ENCODE data around the gene SYNGR2.

The SYNGR2 gene

DNA sequence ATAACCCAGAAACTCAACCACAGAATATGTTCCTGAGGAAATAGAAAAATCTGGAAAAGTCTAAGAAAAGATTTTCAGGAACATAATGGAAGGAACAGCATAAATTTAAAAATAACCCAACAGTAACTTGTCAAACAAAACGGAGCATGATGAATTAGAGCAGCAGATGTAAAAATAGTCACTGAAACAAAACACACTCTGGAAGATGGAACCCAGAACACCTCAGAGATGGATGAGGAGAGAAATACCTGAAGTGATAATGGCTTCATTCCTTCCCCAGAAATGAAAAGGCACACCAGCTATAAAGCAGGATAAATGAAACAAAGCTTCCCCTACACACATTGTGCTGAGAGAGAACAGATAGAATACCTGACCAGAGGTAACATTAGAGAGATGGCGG is 12.1 kb downstream of the SYNGR2 start:
- TF ChIP-seq FOXP2 (optimal IDR thresholded peaks at IDR 0.05; ENCODE audit: borderline replicate concordance, extremely low read depth, extremely low read length, insufficient read depth) (no peak), POLR2AphosphoS5 (IDR thresholded peaks at IDR 0.05; ENCODE audit: low read depth, low read length) (no peak), SIN3A (IDR thresholded peaks at IDR 0.05; ENCODE audit: borderline replicate concordance, insufficient read depth, low read length) (no peak)
- TF ChIP-seq, protein P1, sequence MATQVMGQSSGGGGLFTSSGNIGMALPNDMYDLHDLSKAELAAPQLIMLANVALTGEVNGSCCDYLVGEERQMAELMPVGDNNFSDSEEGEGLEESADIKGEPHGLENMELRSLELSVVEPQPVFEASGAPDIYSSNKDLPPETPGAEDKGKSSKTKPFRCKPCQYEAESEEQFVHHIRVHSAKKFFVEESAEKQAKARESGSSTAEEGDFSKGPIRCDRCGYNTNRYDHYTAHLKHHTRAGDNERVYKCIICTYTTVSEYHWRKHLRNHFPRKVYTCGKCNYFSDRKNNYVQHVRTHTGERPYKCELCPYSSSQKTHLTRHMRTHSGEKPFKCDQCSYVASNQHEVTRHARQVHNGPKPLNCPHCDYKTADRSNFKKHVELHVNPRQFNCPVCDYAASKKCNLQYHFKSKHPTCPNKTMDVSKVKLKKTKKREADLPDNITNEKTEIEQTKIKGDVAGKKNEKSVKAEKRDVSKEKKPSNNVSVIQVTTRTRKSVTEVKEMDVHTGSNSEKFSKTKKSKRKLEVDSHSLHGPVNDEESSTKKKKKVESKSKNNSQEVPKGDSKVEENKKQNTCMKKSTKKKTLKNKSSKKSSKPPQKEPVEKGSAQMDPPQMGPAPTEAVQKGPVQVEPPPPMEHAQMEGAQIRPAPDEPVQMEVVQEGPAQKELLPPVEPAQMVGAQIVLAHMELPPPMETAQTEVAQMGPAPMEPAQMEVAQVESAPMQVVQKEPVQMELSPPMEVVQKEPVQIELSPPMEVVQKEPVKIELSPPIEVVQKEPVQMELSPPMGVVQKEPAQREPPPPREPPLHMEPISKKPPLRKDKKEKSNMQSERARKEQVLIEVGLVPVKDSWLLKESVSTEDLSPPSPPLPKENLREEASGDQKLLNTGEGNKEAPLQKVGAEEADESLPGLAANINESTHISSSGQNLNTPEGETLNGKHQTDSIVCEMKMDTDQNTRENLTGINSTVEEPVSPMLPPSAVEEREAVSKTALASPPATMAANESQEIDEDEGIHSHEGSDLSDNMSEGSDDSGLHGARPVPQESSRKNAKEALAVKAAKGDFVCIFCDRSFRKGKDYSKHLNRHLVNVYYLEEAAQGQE (IDR thresholded peaks at IDR 0.05; ENCODE audit: insufficient read depth in 1 of 2, low read depth in 2 of 2, low read length in 2 of 2) = no peak

DNA sequence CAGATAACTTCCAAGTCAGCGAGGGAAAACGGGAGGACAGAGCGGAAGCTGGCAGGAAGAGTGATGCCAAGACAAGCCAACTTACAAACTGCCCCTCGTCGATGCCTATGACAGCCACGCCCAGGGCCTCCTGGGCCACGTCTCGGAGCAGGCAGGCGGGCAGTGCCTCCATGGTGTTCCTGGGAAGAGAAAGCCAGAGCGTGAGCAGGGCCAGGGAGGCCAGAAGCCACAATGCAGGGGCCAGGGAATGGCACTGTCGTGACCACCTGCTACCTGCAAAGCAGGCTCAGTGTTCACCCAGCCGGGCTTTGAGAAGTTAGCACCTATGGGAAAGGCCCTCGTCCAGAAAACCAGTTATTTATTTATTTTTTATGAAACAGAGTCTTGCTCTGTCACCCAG is 14.1 kb downstream of the SYNGR2 start:
- TF ChIP-seq TAF1 (IDR thresholded peaks at IDR 0.05; ENCODE audit: borderline replicate concordance, insufficient read depth, low read length) = no peak
- no peak for TF ChIP-seq FOXP2 (optimal IDR thresholded peaks at IDR 0.05; ENCODE audit: borderline replicate concordance, extremely low read depth, extremely low read length, insufficient read depth)
- TF ChIP-seq SIN3A (IDR thresholded peaks at IDR 0.05; ENCODE audit: borderline replicate concordance, insufficient read depth, low read length) = no peak
- TF ChIP-seq, protein P1 (IDR thresholded peaks at IDR 0.05; ENCODE audit: insufficient read depth in 1 of 2, low read depth in 2 of 2, low read length in 2 of 2) = no peak
- no peak for TF ChIP-seq POLR2AphosphoS5 (IDR thresholded peaks at IDR 0.05; ENCODE audit: low read depth, low read length)

DNA sequence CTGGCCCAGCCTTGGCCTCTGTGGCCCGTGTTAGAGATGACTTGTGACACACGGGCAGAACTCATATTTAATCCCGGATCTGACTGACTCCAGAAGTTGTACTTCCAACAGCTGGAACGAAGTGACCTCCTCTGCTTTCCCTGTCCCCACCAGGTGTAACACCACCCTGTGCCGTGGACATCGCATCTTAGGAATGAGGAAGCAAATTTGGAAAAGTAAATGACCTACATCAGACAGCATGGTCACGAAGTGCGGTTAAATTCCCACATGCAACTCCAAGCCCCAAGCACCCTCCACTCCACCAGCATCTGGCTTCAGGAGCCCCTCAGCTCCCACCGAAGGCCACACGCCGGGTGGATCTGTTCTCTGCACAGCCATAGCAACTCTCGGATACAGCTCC is 15.5 kb downstream of the SYNGR2 start:
- TF ChIP-seq TAF1 (IDR thresholded peaks at IDR 0.05; ENCODE audit: borderline replicate concordance, insufficient read depth, low read length) (no peak), POLR2AphosphoS5 (IDR thresholded peaks at IDR 0.05; ENCODE audit: low read depth, low read length) (no peak), FOXP2 (optimal IDR thresholded peaks at IDR 0.05; ENCODE audit: borderline replicate concordance, extremely low read depth, extremely low read length, insufficient read depth) (no peak), SIN3A (IDR thresholded peaks at IDR 0.05; ENCODE audit: borderline replicate concordance, insufficient read depth, low read length) (no peak)
- TF ChIP-seq, protein P1 (IDR thresholded peaks at IDR 0.05; ENCODE audit: insufficient read depth in 1 of 2, low read depth in 2 of 2, low read length in 2 of 2) = no peak

DNA sequence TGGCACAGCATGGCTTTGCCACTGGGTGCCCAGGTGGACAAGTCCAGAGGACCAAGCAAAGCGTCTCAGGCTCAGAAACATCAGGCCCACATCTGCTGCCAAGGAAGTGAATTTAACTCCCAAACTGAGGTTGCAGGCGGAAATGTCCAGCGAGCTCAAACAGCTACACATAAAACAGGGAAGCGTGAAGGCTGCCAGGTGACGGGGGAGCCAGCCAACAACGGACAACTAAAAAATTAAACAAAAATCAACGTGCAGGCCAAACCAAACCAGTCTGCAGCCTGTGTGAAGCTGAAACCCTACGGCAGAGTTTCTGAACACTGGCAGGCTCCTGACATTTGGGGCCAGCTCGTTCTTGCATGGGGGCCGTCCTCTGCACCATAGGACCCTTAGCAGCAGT is 16.0 kb downstream of the SYNGR2 start:
- TF ChIP-seq SIN3A (IDR thresholded peaks at IDR 0.05; ENCODE audit: borderline replicate concordance, insufficient read depth, low read length) (no peak), FOXP2 (optimal IDR thresholded peaks at IDR 0.05; ENCODE audit: borderline replicate concordance, extremely low read depth, extremely low read length, insufficient read depth) (no peak), POLR2AphosphoS5 (IDR thresholded peaks at IDR 0.05; ENCODE audit: low read depth, low read length) (no peak), TAF1 (IDR thresholded peaks at IDR 0.05; ENCODE audit: borderline replicate concordance, insufficient read depth, low read length) (no peak)
- TF ChIP-seq, protein P1 (IDR thresholded peaks at IDR 0.05; ENCODE audit: insufficient read depth in 1 of 2, low read depth in 2 of 2, low read length in 2 of 2) = no peak

DNA sequence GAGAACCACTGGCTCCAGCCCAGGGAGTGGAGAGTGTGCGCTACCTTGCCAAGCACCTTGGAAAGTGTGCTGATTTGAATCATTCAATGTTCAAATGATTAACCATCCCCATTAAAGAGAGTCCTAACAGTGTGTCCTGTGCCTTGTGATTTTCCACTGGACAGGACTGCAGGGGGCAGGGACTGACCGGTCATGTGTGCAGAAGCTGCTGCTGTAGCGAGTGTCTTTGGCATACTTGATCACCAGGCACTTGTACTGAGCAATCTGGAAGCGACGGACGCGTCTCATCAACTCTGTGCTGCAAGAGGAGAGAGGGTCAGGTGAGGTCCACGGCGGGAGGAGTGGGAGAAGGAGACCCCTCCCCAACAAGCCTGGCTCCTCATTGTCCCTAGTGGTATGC is 16.5 kb downstream of the SYNGR2 start:
- TF ChIP-seq, protein P1 (IDR thresholded peaks at IDR 0.05; ENCODE audit: insufficient read depth in 1 of 2, low read depth in 2 of 2, low read length in 2 of 2) = no peak
- TF ChIP-seq TAF1 (IDR thresholded peaks at IDR 0.05; ENCODE audit: borderline replicate concordance, insufficient read depth, low read length) = no peak
- TF ChIP-seq POLR2AphosphoS5 (IDR thresholded peaks at IDR 0.05; ENCODE audit: low read depth, low read length) = no peak
- TF ChIP-seq SIN3A (IDR thresholded peaks at IDR 0.05; ENCODE audit: borderline replicate concordance, insufficient read depth, low read length) = no peak
- no peak for TF ChIP-seq FOXP2 (optimal IDR thresholded peaks at IDR 0.05; ENCODE audit: borderline replicate concordance, extremely low read depth, extremely low read length, insufficient read depth)
